HG02938 (cell line): ENCODE measurements around the gene TEX2.
"Not testable (repeated sequence)": the region's sequence is repeated elsewhere in the genome, so short reads cannot be mapped to it uniquely, and the experiment has no call there.

Experiments used
- ATAC-seq: cut with Tn5 transposase; IDR thresholded peaks from one replicate; pipeline ENCODE4 v1.9.1; 2021; ENCODE audit warnings: mild to moderate bottlenecking, moderate library complexity; ENCODE audit not compliant: unreplicated experiment

Gene TEX2

GRCh38 chr17:64185557-64185956 is 77.5 kb downstream of the TEX2 start:
- ATAC-seq, result not testable (repeated sequence)

- ATAC-seq, result no peak
These were observed 78.0 kb downstream of the TEX2 start for GRCh38 chr17:64185101-64185500.

GRCh38 chr17:64183815-64184214 is 79.2 kb downstream of the TEX2 start:
- ATAC-seq, result no peak

- no peak for ATAC-seq
These were observed 80.6 kb downstream of the TEX2 start for GRCh38 chr17:64182325-64183012.

- no peak for ATAC-seq
These were observed 82.7 kb downstream of the TEX2 start for GRCh38 chr17:64180089-64181073.

GRCh38 chr17:64179024-64179423 is 84.0 kb downstream of the TEX2 start:
- ATAC-seq, result not testable (repeated sequence)

- ATAC-seq, result no peak
These were observed 84.8 kb downstream of the TEX2 start for GRCh38 chr17:64178011-64178825.

- ATAC-seq, result no peak
These were observed 85.6 kb downstream of the TEX2 start for GRCh38 chr17:64177311-64178010.

GRCh38 chr17:64176556-64176955 is 86.5 kb downstream of the TEX2 start:
- no peak for ATAC-seq

GRCh38 chr17:64174686-64175456 is 88.2 kb downstream of the TEX2 start:
- no peak for ATAC-seq

GRCh38 chr17:64173646-64174045 is 89.4 kb downstream of the TEX2 start:
- ATAC-seq, result no peak

- ATAC-seq, result no peak
These were observed 90.5 kb downstream of the TEX2 start for GRCh38 chr17:64172510-64172909.

- ATAC-seq, result no peak
These were observed 92.0 kb downstream of the TEX2 start for GRCh38 chr17:64171041-64171440.

GRCh38 chr17:64170286-64170685 is 92.8 kb downstream of the TEX2 start:
- ATAC-seq, result no peak

- ATAC-seq, result not testable (repeated sequence)
These were observed 95.4 kb downstream of the TEX2 start for GRCh38 chr17:64167666-64168065.

- ATAC-seq, result no peak
These were observed 96.2 kb downstream of the TEX2 start for GRCh38 chr17:64166876-64167275.

- ATAC-seq, result no peak
These were observed 97.7 kb downstream of the TEX2 start for GRCh38 chr17:64165347-64165746.

- no peak for ATAC-seq
These were observed 98.3 kb downstream of the TEX2 start for GRCh38 chr17:64164596-64165285.

GRCh38 chr17:64163468-64163867 is 99.6 kb downstream of the TEX2 start:
- ATAC-seq, result no peak
